Motor neuron (in vitro differentiated cells): Measurements from ENCODE around the gene NAT10. TPM values are rescaled to one million over a fixed set of nuclear protein-coding genes. Genes with fewer than 3 reads are reported as not detected.

Experiments
- ATAC-seq, 8 experiments: fragments of 200-7000 bp; cut with Tn5 transposase; replicated peaks in 6 of 8; 2 replicates each; pipeline ENCODE4 v1.8.0; 2021; ENCODE audit warnings: mild to moderate bottlenecking in 8 of 8, moderate library complexity in 8 of 8
- H3K27ac ChIP-seq, 2 donors: fragments of 250-450 bp; sonication (Bioruptor Pico); 2 replicates each; pipeline ENCODE4 v1.9.0; 2021; ENCODE audit warnings: antibody characterized with exemption in 2 of 2, mild to moderate bottlenecking in 2 of 2, moderate library complexity in 1 of 2
- H3K4me1 ChIP-seq, 2 donors: fragments of 250-450 bp; sonication (Bioruptor Pico); replicated peaks in 1 of 2; 2 replicates each; pipeline ENCODE4 v1.6.1; 2021; ENCODE audit warnings: antibody characterized with exemption in 2 of 2, mild to moderate bottlenecking in 2 of 2, moderate library complexity in 1 of 2
- H3K4me3 ChIP-seq, 5 donors: fragments of 250-450 bp; sonication (Bioruptor Pico); 2 replicates each; pipeline ENCODE4 v1.9.0; 2021; ENCODE audit warnings: antibody characterized with exemption in 5 of 5, mild to moderate bottlenecking in 5 of 5, moderate library complexity in 4 of 5
- WGBS, 10 experiments: fragments of 450-650 bp; shearing (Covaris generic); methylation state at CpG; one replicate each; pipeline ENCODE4 v1.0.0; 2022; 5-methylcytosine and 5-hydroxymethylcytosine counted together
- in situ Hi-C, 9 experiments: fragments of 400-800 bp; cut with MboI; loops; one replicate each; pipeline ENCODE4 v1.15.0; 2021; ENCODE audit warnings: low sequenced_read_pairs in 9 of 9, low pct_unique_long_range_greater_than_20kb in 2 of 9; ENCODE audit not compliant: unreplicated experiment in 9 of 9
- total RNA-seq, 8 experiments: library from RNA; unstranded; fragments of 300-600 nt; gene quantifications; 2 replicates each; pipeline versions ENCODE4 v1.2.3 to v1.2.4, GENCODE V29; 2022

NAT10 gene
- total RNA-seq, 8 experiments from 2014 or later = 20.6 to 72.2 (median 30.8) TPM

DNA sequence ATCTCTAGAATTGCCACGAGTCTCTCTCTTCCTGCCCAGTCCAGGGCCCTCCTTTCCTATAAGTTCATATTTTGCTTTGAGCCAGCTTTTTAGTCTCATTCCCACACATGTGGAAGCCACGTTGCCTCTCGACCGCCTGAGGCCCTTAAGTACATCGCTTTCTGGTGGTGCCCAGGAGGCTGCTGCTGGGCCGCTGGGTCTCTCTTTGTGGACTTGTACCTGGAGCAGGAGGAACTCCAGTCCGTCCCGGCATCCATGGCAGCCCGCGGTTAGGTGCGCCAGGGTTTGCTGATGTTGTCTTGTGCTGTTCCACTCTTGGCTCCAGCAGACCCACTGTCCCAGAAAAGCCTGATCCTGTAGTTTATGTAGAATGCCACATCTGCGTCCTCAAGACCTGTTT is 41.0 kb downstream of the NAT10 start:
- 88 to 100% (median 98%) methylated on average over 1 to 8 of the region's 12 CpGs; no CpG with 5 or more reads in 3 of the 10 experiments for WGBS, 10 experiments
- no peak overlapping the region for H3K27ac ChIP-seq
- in situ Hi-C loops = no loop called here
- ATAC-seq = no peak
- H3K4me1 ChIP-seq = peaks cover 21 to 27% of the 10 kb centered on the region in 2 donors
- no peak overlapping the region for H3K4me3 ChIP-seq

DNA sequence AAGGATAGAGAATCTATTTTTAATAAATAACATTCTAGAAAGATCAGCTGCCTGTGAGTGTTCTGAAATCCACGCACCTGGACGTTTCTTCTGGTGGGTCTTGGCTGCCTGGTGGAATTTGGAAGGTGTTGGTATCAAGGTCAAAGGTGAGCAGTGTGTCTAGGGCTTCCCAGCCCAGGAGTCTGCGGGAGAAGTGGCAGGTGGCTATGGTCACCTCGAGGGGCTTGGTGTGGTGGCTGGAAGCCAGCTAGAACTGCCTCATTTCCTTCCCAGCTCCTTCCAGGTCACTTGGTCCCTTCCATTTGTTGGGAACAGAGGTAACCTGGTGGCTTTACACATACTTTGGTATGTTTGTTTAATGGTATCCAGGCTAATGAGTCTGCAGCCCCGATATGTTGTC is 41.4 kb downstream of the NAT10 start:
- in situ Hi-C loops = no loop called here
- no peak overlapping the region for H3K27ac ChIP-seq
- H3K4me1 ChIP-seq = peaks cover 21 to 27% of the 10 kb centered on the region in 2 donors
- no peak for ATAC-seq
- WGBS, 10 experiments = 81 to 100% (median 94%) methylated on average over 1 to 5 of the region's 5 CpGs; no CpG with 5 or more reads in 4 of the 10 experiments
- H3K4me3 ChIP-seq = no peak overlapping the region

- in situ Hi-C loops = no loop called here
- 67 to 100% (median 100%) methylated on average over 1 to 7 of the region's 8 CpGs; no CpG with 5 or more reads in 4 of the 10 experiments for WGBS, 10 experiments
- peaks cover 21 to 27% of the 10 kb centered on the region in 2 donors for H3K4me1 ChIP-seq
- no peak for ATAC-seq
- no peak overlapping the region for H3K27ac ChIP-seq
- H3K4me3 ChIP-seq = no peak overlapping the region
These were observed 42.2 kb downstream of the NAT10 start for GRCh38 chr11:34147581-34147980.

DNA sequence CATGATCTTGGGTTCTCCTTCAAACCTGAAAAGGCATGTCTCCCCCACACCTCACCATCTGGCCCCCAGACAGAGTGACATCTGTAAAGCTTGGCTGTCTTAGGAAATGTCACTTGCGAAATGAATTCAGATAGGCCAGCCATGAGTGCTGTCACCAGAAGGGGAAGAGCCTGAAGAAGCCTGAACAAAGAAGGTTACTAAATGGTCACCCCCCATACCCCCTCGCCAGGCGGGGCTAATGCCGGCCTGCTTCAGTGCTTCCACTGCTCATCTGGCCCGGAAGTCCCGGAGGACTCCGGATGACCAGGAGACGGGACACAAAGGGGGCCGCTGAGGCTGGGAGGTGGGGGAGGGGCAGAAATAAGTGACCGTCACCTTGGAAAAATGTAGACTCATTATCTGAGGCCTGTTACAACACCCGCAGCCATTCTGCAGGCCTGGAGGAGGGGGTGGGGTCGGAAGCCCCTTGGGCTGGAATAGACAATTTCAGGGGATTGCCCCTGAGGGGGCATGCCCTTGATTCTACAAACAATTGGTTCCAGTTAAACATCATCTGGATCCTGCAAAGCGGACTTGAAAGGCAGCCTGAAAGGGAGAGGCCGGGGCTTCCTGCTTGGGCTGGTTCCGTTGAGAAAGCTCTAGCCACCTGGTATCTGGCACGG is 43.2 kb downstream of the NAT10 start:
- Histone ChIP-seq H3K4me1 (peaks cover 21 to 27% of the 10 kb centered on the region in 2 donors), H3K4me3 (no peak overlapping the region), H3K27ac (peak overlapping the region; percentile 75 to 80)
- in situ Hi-C loops = no loop called here
- ATAC-seq = peak in 5 of 8 experiments; percentile 85 to 88 (median 86)
- 37 to 100% (median 90%) methylated on average over 1 to 5 of the region's 16 CpGs; no CpG with 5 or more reads in 4 of the 10 experiments for WGBS, 10 experiments

DNA sequence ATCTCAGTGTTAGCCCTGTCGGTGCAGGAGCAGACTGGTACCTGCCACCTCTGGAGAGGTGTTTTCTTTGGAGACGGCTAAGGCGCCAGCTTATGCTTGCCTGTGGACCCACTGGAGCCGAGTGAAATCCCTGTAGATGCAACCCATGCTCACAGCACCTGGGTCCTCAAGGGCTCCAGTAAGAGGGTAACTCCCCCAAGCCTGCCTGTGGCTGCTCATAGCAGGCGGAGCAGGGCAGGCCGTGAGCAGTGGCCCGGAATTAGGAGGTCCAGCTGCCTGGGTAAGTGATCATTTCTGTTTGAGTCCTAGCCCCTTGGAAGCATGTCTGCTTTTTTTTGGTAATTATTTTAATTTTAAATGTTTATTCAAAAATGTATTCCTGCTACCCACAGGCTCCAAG is 43.8 kb downstream of the NAT10 start:
- in situ Hi-C loops = no loop called here
- Histone ChIP-seq H3K4me1 (peaks cover 21 to 27% of the 10 kb centered on the region in 2 donors), H3K4me3 (no peak overlapping the region), H3K27ac (peak overlapping the region; percentile 75 to 80)
- ATAC-seq = peak in 4 of 8 experiments; percentile 17 to 39 (median 30)
- 64 to 90% (median 67%) methylated on average over 3 to 7 of the region's 7 CpGs; no CpG with 5 or more reads in 6 of the 10 experiments for WGBS, 10 experiments

DNA sequence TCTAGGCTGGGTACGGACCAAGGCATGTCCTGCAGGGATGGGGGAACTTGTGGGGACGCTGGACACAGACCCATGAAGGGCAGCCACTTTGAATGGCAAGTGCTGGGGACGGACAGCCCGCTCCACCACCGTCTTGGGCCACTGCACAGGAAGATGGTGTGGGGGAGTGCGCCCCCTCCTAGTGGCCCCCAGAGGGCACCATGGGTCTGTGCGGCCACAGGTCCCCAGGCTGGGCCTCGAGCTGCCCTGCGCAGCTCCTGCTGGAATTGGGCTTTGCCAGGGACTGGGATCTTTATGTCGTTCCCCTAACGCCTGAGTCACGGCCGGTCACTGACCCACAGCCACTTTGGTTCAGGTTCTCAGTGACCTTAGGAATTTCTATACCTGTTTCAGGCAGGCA is 44.4 kb downstream of the NAT10 start:
- peak in 6 of 8 experiments; percentile 9 to 56 (median 20) for ATAC-seq
- no peak overlapping the region for H3K4me3 ChIP-seq
- in situ Hi-C loops = loop anchor here in 5 of 9 experiments (25.0 kb wide), 2 partner anchors 213 to 338 kb away; partner anchors contain the start of gene ABTB2 (in 2 of the 5)
- H3K27ac ChIP-seq = no peak overlapping the region
- 81 to 100% (median 95%) methylated on average over 1 to 5 of the region's 13 CpGs; no CpG with 5 or more reads in 5 of the 10 experiments for WGBS, 10 experiments
- peaks cover 21 to 27% of the 10 kb centered on the region in 2 donors for H3K4me1 ChIP-seq

GRCh38 chr11:34150494-34151151 is 45.2 kb downstream of the NAT10 start:
- 0 to 100% (median 63%) methylated on average over 1 to 5 of the region's 6 CpGs; no CpG with 5 or more reads in 3 of the 10 experiments for WGBS, 10 experiments
- H3K4me1 ChIP-seq = peaks cover 21 to 27% of the 10 kb centered on the region in 2 donors
- in situ Hi-C loops = loop anchor here in 5 of 9 experiments (25.0 kb wide), 2 partner anchors 212 to 337 kb away; partner anchors contain the start of gene ABTB2 (in 2 of the 5)
- peak in 3 of 8 experiments; percentile 12 to 56 (median 49) for ATAC-seq
- no peak overlapping the region for H3K27ac ChIP-seq
- H3K4me3 ChIP-seq = no peak overlapping the region

DNA sequence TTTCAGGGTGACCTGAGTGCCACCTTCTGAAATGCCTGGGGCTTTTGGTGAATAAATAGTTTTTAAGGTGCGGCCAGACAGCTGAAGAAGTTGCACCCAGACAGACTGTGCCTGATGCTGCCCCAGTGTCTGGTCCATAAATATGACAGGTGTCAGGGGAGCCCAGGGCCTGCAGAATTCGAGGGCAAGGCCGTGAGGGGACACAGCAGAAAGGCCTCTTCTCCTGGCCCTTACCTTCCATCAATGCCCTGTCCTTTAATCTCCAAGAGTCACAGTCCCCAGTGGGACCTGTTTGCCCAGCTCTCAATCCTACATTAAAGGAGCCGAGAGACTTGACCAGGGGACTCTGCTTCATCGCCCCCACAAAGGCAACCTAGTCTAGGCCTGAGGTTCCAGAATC is 45.7 kb downstream of the NAT10 start:
- 100% methylated on average over 1 to 2 of the region's 5 CpGs; no CpG with 5 or more reads in 7 of the 10 experiments for WGBS, 10 experiments
- no peak for ATAC-seq
- in situ Hi-C loops = loop anchor here in 5 of 9 experiments (25.0 kb wide), 2 partner anchors 211 to 336 kb away; partner anchors contain the start of gene ABTB2 (in 2 of the 5)
- Histone ChIP-seq H3K4me3 (no peak overlapping the region), H3K4me1 (peaks cover 21 to 27% of the 10 kb centered on the region in 2 donors), H3K27ac (no peak overlapping the region)

- ATAC-seq = no peak
- no peak overlapping the region for H3K27ac ChIP-seq
- H3K4me1 ChIP-seq = peaks cover 21 to 27% of the 10 kb centered on the region in 2 donors
- in situ Hi-C loops = loop anchor here in 5 of 9 experiments (25.0 kb wide), 2 partner anchors 210 to 335 kb away; partner anchors contain the start of gene ABTB2 (in 2 of the 5)
- no peak overlapping the region for H3K4me3 ChIP-seq
- WGBS, 10 experiments = 67 to 100% (median 94%) methylated on average over 1 to 9 of the region's 18 CpGs; no CpG with 5 or more reads in 5 of the 10 experiments
These were observed 46.8 kb downstream of the NAT10 start for GRCh38 chr11:34151916-34152845.

- H3K27ac ChIP-seq = no peak overlapping the region
- no peak overlapping the region for H3K4me3 ChIP-seq
- 80 to 100% (median 96%) methylated on average over 2 to 9 of the region's 16 CpGs; no CpG with 5 or more reads in 5 of the 10 experiments for WGBS, 10 experiments
- ATAC-seq = no peak
- H3K4me1 ChIP-seq = peaks cover 7 to 18% of the 10 kb centered on the region in 2 donors
- in situ Hi-C loops = loop anchor here in 5 of 9 experiments (25.0 kb wide), 2 partner anchors 208 to 333 kb away; partner anchors contain the start of gene ABTB2 (in 2 of the 5)
These were observed 48.8 kb downstream of the NAT10 start for GRCh38 chr11:34154059-34154875.

- peaks cover 0 to 14% of the 10 kb centered on the region in 2 donors for H3K4me1 ChIP-seq
- no peak overlapping the region for H3K27ac ChIP-seq
- 66 to 89% (median 82%) methylated on average over 2 to 8 of the region's 15 CpGs; no CpG with 5 or more reads in 6 of the 10 experiments for WGBS, 10 experiments
- in situ Hi-C loops = loop anchor here in 5 of 9 experiments (25.0 kb wide), 2 partner anchors 207 to 332 kb away; partner anchors contain the start of gene ABTB2 (in 2 of the 5)
- no peak overlapping the region for H3K4me3 ChIP-seq
- peak in 2 of 8 experiments; percentile 12 to 53 for ATAC-seq
These were observed 49.8 kb downstream of the NAT10 start for GRCh38 chr11:34155057-34155756.
